Trophoblast cell (in vitro differentiated cells and primary cell): ENCODE results near the gene NKX2-2.
"Not testable (repeated sequence)": the region's sequence is repeated elsewhere in the genome, so short reads cannot be mapped to it uniquely, and the experiment has no call there.

ENCODE experiments used
- DNase-seq, 2 donors: peaks; one replicate each; pipeline ENCODE4 v3.0.0-alpha.2; 2016
- H2AFZ ChIP-seq: 2 replicates; pipeline ENCODE4 v1.6.1; 2013; ENCODE audit warnings: low read length, moderate library complexity, mild to moderate bottlenecking; ENCODE audit not compliant: insufficient read depth, poor library complexity
- H2AK5ac ChIP-seq: 2 replicates; pipeline ENCODE4 v1.6.1; 2013; ENCODE audit warnings: mild to moderate bottlenecking, low read length
- H2BK120ac ChIP-seq: 2 replicates; pipeline ENCODE4 v1.6.1; 2013; ENCODE audit warnings: low read length, mild to moderate bottlenecking, moderate library complexity; ENCODE audit not compliant: insufficient read depth, poor library complexity
- H2BK12ac ChIP-seq: 2 replicates; pipeline ENCODE4 v1.6.1; 2013; ENCODE audit warnings: mild to moderate bottlenecking, low read length, moderate library complexity
- H2BK5ac ChIP-seq: 2 replicates; pipeline ENCODE4 v1.6.1; 2013; ENCODE audit warnings: low read length, low read depth, moderate library complexity, mild to moderate bottlenecking; ENCODE audit not compliant: poor library complexity
- H3K14ac ChIP-seq: 2 replicates; pipeline ENCODE4 v1.6.1; 2013; ENCODE audit warnings: mild to moderate bottlenecking, low read length
- H3K18ac ChIP-seq: 2 replicates; pipeline ENCODE4 v1.6.1; 2013; ENCODE audit warnings: mild to moderate bottlenecking, low read length
- H3K23ac ChIP-seq: 2 replicates; pipeline ENCODE4 v1.6.1; 2013; ENCODE audit warnings: low read length
- H3K27ac ChIP-seq: 2 replicates; pipeline ENCODE4 v1.5.1; 2013; ENCODE audit warnings: low read depth, mild to moderate bottlenecking, inconsistent platforms, low read length, moderate library complexity
- H3K27me3 ChIP-seq: 2 replicates; pipeline ENCODE4 v1.6.1; 2013; ENCODE audit warnings: inconsistent platforms, mild to moderate bottlenecking, low read length, moderate library complexity; ENCODE audit not compliant: insufficient read depth
- H3K36me3 ChIP-seq, 2 experiments: 1 replicate in 1 of 2; 2 replicates in 1 of 2; pipeline ENCODE4 v1.6.1; 2013; ENCODE audit warnings: low read length in 2 of 2, mild to moderate bottlenecking in 2 of 2, moderate library complexity in 1 of 2; ENCODE audit not compliant: insufficient read depth in 2 of 2, control insufficient read depth in 1 of 2
- H3K4ac ChIP-seq: 2 replicates; pipeline ENCODE4 v1.6.1; 2013; ENCODE audit warnings: low read depth, mild to moderate bottlenecking, low read length, moderate library complexity
- H3K4me1 ChIP-seq, 2 experiments: 1 replicate in 1 of 2; 2 replicates in 1 of 2; pipeline ENCODE4 v1.6.1; 2013; ENCODE audit warnings: low read length in 2 of 2, mild to moderate bottlenecking in 2 of 2, moderate library complexity in 1 of 2; ENCODE audit not compliant: insufficient read depth in 2 of 2, control insufficient read depth in 1 of 2
- H3K4me2 ChIP-seq: 2 replicates; pipeline ENCODE4 v1.6.1; 2013; ENCODE audit warnings: inconsistent platforms, mild to moderate bottlenecking, low read length, moderate library complexity
- H3K4me3 ChIP-seq: 2 replicates; pipeline ENCODE4 v1.5.1; 2013; ENCODE audit warnings: mild to moderate bottlenecking, low read depth, low read length, inconsistent platforms
- H3K79me1 ChIP-seq: one replicate; pipeline ENCODE4 v1.6.1; 2013; ENCODE audit warnings: low read length
- H3K79me2 ChIP-seq: 2 replicates; pipeline ENCODE4 v1.6.1; 2013; ENCODE audit warnings: low read length, mild to moderate bottlenecking; ENCODE audit not compliant: control insufficient read depth, insufficient read depth, poor library complexity
- H3K9ac ChIP-seq: 2 replicates; pipeline ENCODE4 v1.6.1; 2013; ENCODE audit warnings: mild to moderate bottlenecking, low read length
- H3K9me3 ChIP-seq: 2 replicates; pipeline ENCODE4 v1.6.1; 2013; ENCODE audit warnings: low read depth, mild to moderate bottlenecking, control low read depth, inconsistent platforms, low read length; ENCODE audit not compliant: insufficient read depth
- H4K12ac ChIP-seq: 2 replicates; pipeline ENCODE4 v1.6.1; 2013; ENCODE audit warnings: low read depth, mild to moderate bottlenecking, low read length, moderate library complexity
- H4K8ac ChIP-seq: 2 replicates; pipeline ENCODE4 v1.6.1; 2013; ENCODE audit warnings: low read depth, mild to moderate bottlenecking, low read length, moderate library complexity
- H4K91ac ChIP-seq: one replicate; pipeline ENCODE4 v1.6.1; 2013; ENCODE audit warnings: low read depth, mild to moderate bottlenecking, low read length, moderate library complexity
- whole genome bisulfite sequencing: extraction: QIAGEN DNeasy Blood & Tissue Kit; methylation state at CpG from one replicate; pipeline ENCODE4 v1.1.7; 2013; ENCODE audit warnings: missing lambda C conversion rate; ENCODE audit not compliant: insufficient read length, insufficient coverage; ENCODE audit errors: extremely low coverage; 5-methylcytosine and 5-hydroxymethylcytosine counted together

Gene NKX2-2

DNA sequence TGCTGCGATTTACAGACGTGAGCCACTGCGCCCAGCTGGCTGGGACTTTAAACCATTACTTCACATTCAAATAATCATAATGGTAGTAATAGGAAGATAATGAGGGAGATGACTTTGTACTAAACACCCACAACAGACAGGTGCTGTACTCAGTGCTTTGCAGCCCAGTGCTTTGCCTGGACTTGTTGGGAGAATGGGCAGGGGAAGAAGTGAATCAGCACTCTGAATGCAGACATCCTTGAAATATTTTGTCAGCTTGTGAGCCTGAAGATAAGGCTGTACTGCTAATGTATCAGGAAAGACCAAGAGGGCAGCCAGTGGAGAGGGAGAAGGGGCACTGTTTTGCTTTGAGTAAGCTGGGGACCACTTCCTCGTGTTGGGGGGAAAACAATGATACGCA lies 17.4 kb downstream of the NKX2-2 start:
- peaks cover 4% of the 10 kb centered on the region for H3K9me3 ChIP-seq
- no peaks in the 10 kb centered on the region for H3K27me3 ChIP-seq
- H3K14ac ChIP-seq: no peak overlapping the region
- no peak overlapping the region for H3K27ac ChIP-seq
- H3K4me2 ChIP-seq: no peak overlapping the region
- no peak overlapping the region for H2BK5ac ChIP-seq
- no peak overlapping the region for H4K12ac ChIP-seq
- H3K9ac ChIP-seq: no peak overlapping the region
- H3K79me2 ChIP-seq: no peaks in the 10 kb centered on the region
- H4K8ac ChIP-seq: no peak overlapping the region
- H2BK12ac ChIP-seq: no peak overlapping the region
- no peak overlapping the region for H4K91ac ChIP-seq
- no peak overlapping the region for H3K23ac ChIP-seq
- no peaks in the 10 kb centered on the region for H3K79me1 ChIP-seq
- no peak overlapping the region for H3K4me3 ChIP-seq
- H2BK120ac ChIP-seq: no peak overlapping the region
- peak in 1 of 2 donors; percentile 53 for DNase-seq
- no peak overlapping the region for H2AK5ac ChIP-seq
- no peaks in the 10 kb centered on the region for H3K36me3 ChIP-seq
- no peak overlapping the region for H3K18ac ChIP-seq
- no peak overlapping the region for H3K4ac ChIP-seq
- H2AFZ ChIP-seq: no peak overlapping the region
- no peaks in the 10 kb centered on the region for H3K4me1 ChIP-seq
- no CpG with 5 or more reads among the region's 5 CpGs for WGBS

DNA sequence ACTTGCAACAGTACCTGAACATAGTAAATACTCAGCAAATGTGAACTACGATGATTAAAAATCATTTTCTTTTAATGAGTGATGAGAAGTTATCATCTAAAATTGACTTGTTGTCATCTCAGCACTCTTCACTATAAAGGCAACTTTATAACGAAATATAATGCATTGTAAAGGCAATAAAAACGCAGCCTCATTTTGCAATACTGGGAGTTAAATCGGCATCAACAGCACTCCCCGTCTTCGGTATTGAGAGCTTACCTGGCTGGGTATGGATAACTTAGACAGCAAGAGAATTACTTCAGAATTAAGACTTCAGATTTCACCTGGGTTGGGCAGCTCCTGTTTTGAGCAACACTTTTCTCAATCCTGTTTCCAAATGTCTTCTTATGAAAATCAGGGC lies 20.8 kb downstream of the NKX2-2 start:
- H2BK12ac ChIP-seq: no peak overlapping the region
- no peaks in the 10 kb centered on the region for H3K9me3 ChIP-seq
- DNase-seq: no peak
- H3K27ac ChIP-seq: no peak overlapping the region
- no peak overlapping the region for H4K8ac ChIP-seq
- H3K36me3 ChIP-seq: no peaks in the 10 kb centered on the region
- H3K18ac ChIP-seq: no peak overlapping the region
- no peak overlapping the region for H3K4me2 ChIP-seq
- H2AK5ac ChIP-seq: no peak overlapping the region
- H3K27me3 ChIP-seq: no peaks in the 10 kb centered on the region
- H3K9ac ChIP-seq: no peak overlapping the region
- H3K4me1 ChIP-seq: no peaks in the 10 kb centered on the region
- H3K79me1 ChIP-seq: no peaks in the 10 kb centered on the region
- H3K79me2 ChIP-seq: no peaks in the 10 kb centered on the region
- H4K12ac ChIP-seq: no peak overlapping the region
- WGBS: no CpG with 5 or more reads among the region's 6 CpGs
- H2BK120ac ChIP-seq: no peak overlapping the region
- no peak overlapping the region for H3K4ac ChIP-seq
- no peak overlapping the region for H3K14ac ChIP-seq
- H3K23ac ChIP-seq: no peak overlapping the region
- H2AFZ ChIP-seq: no peak overlapping the region
- no peak overlapping the region for H3K4me3 ChIP-seq
- H4K91ac ChIP-seq: no peak overlapping the region
- no peak overlapping the region for H2BK5ac ChIP-seq

DNA sequence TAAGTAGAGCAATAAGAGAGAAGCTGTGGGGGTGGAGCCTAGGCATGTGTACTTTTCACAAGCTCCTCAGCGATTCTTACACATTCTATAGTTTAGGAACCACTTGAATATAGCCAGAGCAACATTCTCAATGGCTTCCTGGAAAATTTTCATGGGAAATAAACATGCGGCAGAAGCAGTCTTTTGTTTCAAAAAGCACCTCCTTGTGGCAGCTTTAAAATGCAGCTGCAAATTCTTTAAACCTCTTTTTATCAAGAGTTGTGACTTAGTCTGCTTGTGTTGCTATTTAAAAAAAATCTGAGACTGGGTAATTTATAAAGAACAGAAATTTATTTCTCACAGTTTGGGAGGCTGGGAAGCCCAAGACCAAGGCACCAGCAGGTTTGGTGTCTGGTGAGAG lies 23.8 kb downstream of the NKX2-2 start:
- H3K4me2 ChIP-seq: no peak overlapping the region
- H3K14ac ChIP-seq: no peak overlapping the region
- H3K9me3 ChIP-seq: no peaks in the 10 kb centered on the region
- H3K36me3 ChIP-seq: no peaks in the 10 kb centered on the region
- H3K4me1 ChIP-seq: no peaks in the 10 kb centered on the region
- H3K4ac ChIP-seq: no peak overlapping the region
- no peaks in the 10 kb centered on the region for H3K79me1 ChIP-seq
- WGBS: no CpG with 5 or more reads among the region's 2 CpGs
- H3K9ac ChIP-seq: no peak overlapping the region
- H2BK5ac ChIP-seq: no peak overlapping the region
- H4K91ac ChIP-seq: no peak overlapping the region
- H3K27me3 ChIP-seq: no peaks in the 10 kb centered on the region
- no peak overlapping the region for H2BK120ac ChIP-seq
- H3K18ac ChIP-seq: no peak overlapping the region
- H2BK12ac ChIP-seq: no peak overlapping the region
- H4K12ac ChIP-seq: no peak overlapping the region
- H3K27ac ChIP-seq: no peak overlapping the region
- no peak overlapping the region for H3K23ac ChIP-seq
- peak in 1 of 2 donors; percentile 22 for DNase-seq
- no peak overlapping the region for H2AFZ ChIP-seq
- H2AK5ac ChIP-seq: no peak overlapping the region
- no peak overlapping the region for H4K8ac ChIP-seq
- H3K4me3 ChIP-seq: no peak overlapping the region
- no peaks in the 10 kb centered on the region for H3K79me2 ChIP-seq

DNA sequence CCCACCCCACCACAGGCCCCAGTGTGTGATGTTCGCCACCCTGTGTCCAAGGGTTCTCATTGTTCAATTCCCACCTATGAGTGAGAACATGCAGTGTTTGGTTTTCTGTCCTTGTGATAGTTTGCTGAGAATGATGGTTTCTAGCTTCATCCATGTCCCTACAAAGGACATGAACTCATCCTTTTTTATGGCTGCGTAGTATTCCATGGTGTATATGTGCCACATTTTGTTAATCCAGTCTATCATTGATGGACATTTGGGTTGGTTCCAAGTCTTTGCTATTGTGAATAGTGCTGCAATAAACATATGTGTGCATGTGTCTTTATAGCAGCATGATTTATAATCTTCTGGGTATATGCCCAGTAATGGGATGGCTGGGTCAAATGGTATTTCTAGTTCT lies 33.7 kb downstream of the NKX2-2 start:
- H2AFZ ChIP-seq, H3K4me3 ChIP-seq, H3K14ac ChIP-seq, H3K27ac ChIP-seq, H3K4me1 ChIP-seq, H3K18ac ChIP-seq, H3K79me1 ChIP-seq, H2BK5ac ChIP-seq, H3K27me3 ChIP-seq, H2BK12ac ChIP-seq, H3K9me3 ChIP-seq, H2AK5ac ChIP-seq, H3K4me2 ChIP-seq, H4K91ac ChIP-seq, H3K23ac ChIP-seq, H2BK120ac ChIP-seq, H3K36me3 ChIP-seq, H3K4ac ChIP-seq, H3K79me2 ChIP-seq, DNase-seq, H4K12ac ChIP-seq, H3K9ac ChIP-seq, H4K8ac ChIP-seq: not testable (repeated sequence)
- no CpG with 5 or more reads among the region's 2 CpGs for WGBS

DNA sequence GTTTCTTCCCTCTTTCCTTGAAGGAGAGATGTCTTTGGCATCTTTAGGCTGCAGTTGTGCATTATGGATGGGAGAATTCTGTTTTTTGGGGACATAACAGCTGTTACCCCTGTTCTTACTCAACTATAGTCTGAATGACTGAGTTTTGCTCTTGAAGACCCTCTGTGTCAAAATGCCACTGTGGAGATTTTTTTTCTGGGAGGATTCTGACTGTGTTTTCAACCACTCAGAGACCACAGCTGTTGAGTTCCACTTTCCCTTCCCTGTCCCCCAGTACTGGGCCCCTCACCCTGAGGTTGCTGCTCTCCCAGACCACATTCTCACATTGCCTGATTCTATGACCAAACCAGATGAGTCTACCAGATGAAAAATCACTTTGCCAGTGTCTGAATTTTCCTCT lies 48.1 kb downstream of the NKX2-2 start:
- no peak overlapping the region for H4K91ac ChIP-seq
- no peak overlapping the region for H3K23ac ChIP-seq
- no peaks in the 10 kb centered on the region for H3K9me3 ChIP-seq
- H2AK5ac ChIP-seq: no peak overlapping the region
- H3K79me2 ChIP-seq: no peaks in the 10 kb centered on the region
- no peak overlapping the region for H3K9ac ChIP-seq
- no peak for DNase-seq
- H3K4me2 ChIP-seq: no peak overlapping the region
- H2BK120ac ChIP-seq: no peak overlapping the region
- no peak overlapping the region for H3K4ac ChIP-seq
- H3K4me1 ChIP-seq: no peaks in the 10 kb centered on the region
- H3K4me3 ChIP-seq: no peak overlapping the region
- no peak overlapping the region for H3K27ac ChIP-seq
- no peaks in the 10 kb centered on the region for H3K27me3 ChIP-seq
- H3K36me3 ChIP-seq: no peaks in the 10 kb centered on the region
- H2BK5ac ChIP-seq: no peak overlapping the region
- no peak overlapping the region for H4K8ac ChIP-seq
- H3K14ac ChIP-seq: no peak overlapping the region
- H4K12ac ChIP-seq: no peak overlapping the region
- no peak overlapping the region for H3K18ac ChIP-seq
- no peak overlapping the region for H2AFZ ChIP-seq
- no peak overlapping the region for H2BK12ac ChIP-seq
- H3K79me1 ChIP-seq: no peaks in the 10 kb centered on the region
